ENCODE data around the gene EXOC3L1. TPM values are rescaled to one million over a fixed set of nuclear protein-coding genes. Genes with fewer than 3 reads are reported as not detected.
A peak's percentile ranks its signal among the peaks of the same experiment; 100 is the strongest.

EXOC3L1 gene
- polyA plus RNA-seq, 1 donor = 2.1 TPM

DNA sequence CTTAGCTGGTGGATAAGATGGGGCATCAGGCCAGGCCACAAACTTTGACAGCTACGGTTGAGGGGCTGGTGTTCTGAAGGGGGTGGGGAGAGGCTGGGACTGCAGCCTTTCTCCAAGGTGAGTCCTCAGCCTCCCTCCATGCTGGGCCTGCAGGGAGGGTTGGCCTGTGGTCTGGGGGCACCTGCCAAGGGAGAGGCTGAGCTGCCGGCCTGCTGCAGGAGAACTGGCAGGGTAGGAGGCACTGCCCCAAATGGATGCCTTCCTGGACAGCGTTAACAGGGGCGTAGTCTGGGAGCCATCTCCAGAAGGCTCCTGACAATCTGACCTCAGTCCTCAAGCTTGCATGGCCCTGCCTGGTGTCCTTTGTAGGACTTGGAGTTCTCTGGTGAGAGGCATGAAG is 14.1 kb upstream of the EXOC3L1 start:
- no CpG with 5 or more reads among the region's 4 CpGs for WGBS (ENCODE audit: insufficient coverage, low lambda C conversion rate)
- peaks cover 39% of the 10 kb centered on the region for H3K36me3 ChIP-seq (ENCODE audit: control insufficient read depth, insufficient read depth, low read length)
- no peaks in the 10 kb centered on the region for H3K27me3 ChIP-seq (ENCODE audit: control insufficient read depth, insufficient read depth, low read length)

DNA sequence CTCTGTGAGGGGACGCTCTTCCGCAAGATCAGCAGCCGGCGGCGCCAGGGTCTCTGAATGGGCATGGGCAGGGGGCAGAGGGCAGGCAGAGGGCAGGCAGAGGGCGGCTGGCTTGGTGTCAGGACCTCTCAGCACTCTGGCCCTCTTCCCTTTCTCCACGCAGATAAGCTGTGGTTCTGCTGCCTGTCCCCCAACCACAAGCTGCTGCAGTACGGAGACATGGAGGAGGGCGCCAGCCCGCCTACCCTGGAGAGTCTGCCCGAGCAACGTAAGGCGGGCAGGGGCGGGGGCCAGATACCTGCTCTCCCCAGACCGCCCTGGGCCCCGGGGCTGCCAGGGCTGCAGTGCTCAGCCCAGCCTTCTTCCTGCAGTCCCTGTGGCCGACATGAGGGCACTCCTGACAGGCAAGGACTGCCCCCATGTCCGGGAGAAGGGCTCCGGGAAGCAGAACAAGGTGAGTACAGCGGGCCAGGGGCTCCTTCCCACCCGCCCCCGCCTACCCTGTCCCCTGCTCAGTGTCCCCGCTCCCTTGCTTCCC is 13.1 kb upstream of the EXOC3L1 start:
- Histone ChIP-seq H3K27ac (ENCODE audit: low read length) (no peak overlapping the region), H3K36me3 (ENCODE audit: control insufficient read depth, insufficient read depth, low read length) (peaks cover 42% of the 10 kb centered on the region), H3K9me3 (ENCODE audit: control insufficient read depth, low read depth, low read length) (no peaks in the 10 kb centered on the region), H3K4me1 (ENCODE audit: control insufficient read depth, insufficient read depth, low read length) (peaks cover 12% of the 10 kb centered on the region), H3K4me3 (ENCODE audit: low read length) (no peak overlapping the region), H3K27me3 (ENCODE audit: control insufficient read depth, insufficient read depth, low read length) (no peaks in the 10 kb centered on the region)
- no CpG with 5 or more reads among the region's 23 CpGs for WGBS (ENCODE audit: insufficient coverage, low lambda C conversion rate)
- no peak for DNase-seq

More for the DNA sequence above, 14.1 kb upstream of the EXOC3L1 start:
- Histone ChIP-seq H3K4me1 (ENCODE audit: control insufficient read depth, insufficient read depth, low read length) (peaks cover 6% of the 10 kb centered on the region), H3K27ac (ENCODE audit: low read length) (no peak overlapping the region), H3K4me3 (ENCODE audit: low read length) (no peak overlapping the region), H3K9me3 (ENCODE audit: control insufficient read depth, low read depth, low read length) (no peaks in the 10 kb centered on the region)
- DNase-seq = no peak

DNA sequence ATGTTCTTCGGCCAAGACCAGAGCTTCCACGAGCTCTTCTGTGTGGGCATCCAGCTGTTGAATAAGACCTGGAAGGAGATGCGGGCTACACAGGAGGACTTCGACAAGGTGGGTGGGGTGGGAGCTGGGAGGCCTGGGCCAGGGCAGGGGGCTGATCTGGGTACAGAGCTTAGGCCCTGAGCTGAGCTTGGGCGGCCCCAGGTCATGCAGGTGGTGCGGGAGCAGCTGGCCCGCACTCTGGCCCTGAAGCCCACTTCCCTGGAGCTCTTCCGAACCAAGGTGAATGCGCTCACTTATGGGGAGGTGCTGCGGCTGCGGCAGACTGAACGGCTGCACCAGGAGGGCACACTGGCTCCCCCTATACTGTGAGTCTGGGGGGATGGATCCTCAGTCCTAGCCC is 12.5 kb upstream of the EXOC3L1 start:
- peaks cover 48% of the 10 kb centered on the region for H3K36me3 ChIP-seq (ENCODE audit: control insufficient read depth, insufficient read depth, low read length)
- H3K27me3 ChIP-seq (ENCODE audit: control insufficient read depth, insufficient read depth, low read length) = no peaks in the 10 kb centered on the region
- WGBS (ENCODE audit: insufficient coverage, low lambda C conversion rate) = no CpG with 5 or more reads among the region's 12 CpGs
- H3K9me3 ChIP-seq (ENCODE audit: control insufficient read depth, low read depth, low read length) = no peaks in the 10 kb centered on the region
- no peak for DNase-seq
- no peak overlapping the region for H3K27ac ChIP-seq (ENCODE audit: low read length)
- peaks cover 18% of the 10 kb centered on the region for H3K4me1 ChIP-seq (ENCODE audit: control insufficient read depth, insufficient read depth, low read length)
- no peak overlapping the region for H3K4me3 ChIP-seq (ENCODE audit: low read length)

DNA sequence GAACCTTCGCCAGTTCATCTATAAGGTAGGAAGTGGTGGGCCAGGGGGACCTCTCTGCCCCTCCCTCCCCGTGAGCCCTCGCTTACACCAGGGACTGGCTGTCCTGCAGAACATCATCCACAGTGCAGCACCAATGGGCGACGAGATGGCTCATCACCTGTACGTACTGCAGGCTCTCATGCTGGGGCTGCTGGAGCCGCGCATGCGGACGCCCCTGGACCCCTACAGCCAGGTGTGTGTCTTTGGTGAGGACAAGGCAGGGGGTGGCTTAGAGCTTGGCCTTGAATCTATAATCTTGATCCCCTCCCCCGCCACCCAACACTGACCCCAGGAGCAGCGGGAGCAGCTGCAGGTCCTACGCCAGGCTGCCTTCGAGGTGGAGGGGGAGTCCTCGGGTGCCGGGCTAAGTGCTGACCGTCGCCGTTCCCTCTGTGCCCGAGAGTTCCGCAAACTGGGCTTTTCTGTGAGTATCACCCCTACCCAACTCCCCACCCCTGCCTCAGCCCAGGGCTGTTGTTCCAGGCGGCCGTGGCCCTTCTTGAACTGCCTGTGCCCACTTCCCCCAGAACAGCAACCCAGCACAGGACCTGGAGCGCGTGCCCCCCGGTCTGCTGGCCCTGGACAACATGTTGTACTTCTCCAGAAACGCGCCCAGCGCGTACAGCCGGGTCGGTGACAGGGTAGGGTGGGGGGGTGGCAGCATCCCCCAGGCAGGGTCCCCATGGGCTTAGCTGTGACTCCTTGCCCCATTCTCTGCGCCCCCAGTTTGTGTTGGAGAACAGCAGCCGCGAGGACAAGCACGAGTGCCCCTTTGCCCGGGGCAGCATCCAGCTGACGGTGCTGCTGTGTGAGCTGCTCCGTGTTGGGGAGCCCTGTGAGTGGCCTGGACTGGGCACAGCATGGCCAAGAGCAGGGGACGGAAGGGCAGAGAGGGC is 11.7 kb upstream of the EXOC3L1 start:
- H3K27ac ChIP-seq (ENCODE audit: low read length) = no peak overlapping the region
- WGBS (ENCODE audit: insufficient coverage, low lambda C conversion rate) = no CpG with 5 or more reads among the region's 40 CpGs
- no peaks in the 10 kb centered on the region for H3K27me3 ChIP-seq (ENCODE audit: control insufficient read depth, insufficient read depth, low read length)
- peaks cover 55% of the 10 kb centered on the region for H3K36me3 ChIP-seq (ENCODE audit: control insufficient read depth, insufficient read depth, low read length)
- no peaks in the 10 kb centered on the region for H3K9me3 ChIP-seq (ENCODE audit: control insufficient read depth, low read depth, low read length)
- peaks cover 20% of the 10 kb centered on the region for H3K4me1 ChIP-seq (ENCODE audit: control insufficient read depth, insufficient read depth, low read length)
- no peak for DNase-seq
- H3K4me3 ChIP-seq (ENCODE audit: low read length) = no peak overlapping the region

DNA sequence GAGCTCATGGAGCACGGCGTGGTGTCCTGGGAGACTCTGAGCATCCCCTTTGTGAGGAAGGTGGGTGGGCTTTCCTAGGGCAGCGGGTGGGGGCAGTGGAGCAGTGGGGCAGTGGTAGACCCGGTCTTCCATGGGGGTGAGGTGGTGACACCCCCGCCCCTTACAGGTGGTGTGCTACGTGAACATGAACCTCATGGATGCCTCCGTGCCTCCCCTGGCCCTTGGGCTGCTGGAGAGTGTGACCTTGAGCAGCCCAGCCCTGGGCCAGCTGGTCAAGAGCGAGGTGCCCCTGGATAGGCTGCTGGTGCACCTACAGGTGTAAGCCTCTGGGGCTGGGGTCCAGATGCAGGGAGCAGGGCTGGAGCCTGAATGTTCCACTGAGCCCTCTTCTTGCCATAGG is 10.6 kb upstream of the EXOC3L1 start:
- H3K36me3 ChIP-seq (ENCODE audit: control insufficient read depth, insufficient read depth, low read length) = peaks cover 63% of the 10 kb centered on the region
- no CpG with 5 or more reads among the region's 8 CpGs for WGBS (ENCODE audit: insufficient coverage, low lambda C conversion rate)
- H3K9me3 ChIP-seq (ENCODE audit: control insufficient read depth, low read depth, low read length) = no peaks in the 10 kb centered on the region
- no peak overlapping the region for H3K27ac ChIP-seq (ENCODE audit: low read length)
- H3K27me3 ChIP-seq (ENCODE audit: control insufficient read depth, insufficient read depth, low read length) = no peaks in the 10 kb centered on the region
- DNase-seq = no peak
- no peak overlapping the region for H3K4me3 ChIP-seq (ENCODE audit: low read length)
- peaks cover 20% of the 10 kb centered on the region for H3K4me1 ChIP-seq (ENCODE audit: control insufficient read depth, insufficient read depth, low read length)

DNA sequence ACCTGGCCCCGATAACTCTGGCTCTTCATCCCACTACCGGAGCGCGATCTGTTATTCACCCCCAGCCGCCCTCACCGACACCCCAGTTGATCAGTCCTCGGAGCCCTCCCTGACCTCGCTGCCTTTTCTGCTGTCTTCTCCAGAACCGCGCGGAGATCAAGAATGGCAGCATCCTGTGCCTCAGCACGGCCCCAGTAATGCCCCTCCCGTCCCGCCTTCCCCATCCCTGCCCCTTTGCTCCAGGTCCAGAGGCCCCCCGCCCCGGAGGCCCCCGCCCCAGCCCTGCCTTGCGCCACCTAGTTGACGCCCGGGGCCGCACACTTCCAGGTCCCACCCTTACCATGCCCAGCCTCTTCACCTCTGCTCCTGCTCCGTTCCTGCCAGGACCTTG is 9.9 kb upstream of the EXOC3L1 start:
- Histone ChIP-seq H3K4me1 (ENCODE audit: control insufficient read depth, insufficient read depth, low read length) (peaks cover 20% of the 10 kb centered on the region), H3K4me3 (ENCODE audit: low read length) (peak overlapping the region; percentile 96), H3K27me3 (ENCODE audit: control insufficient read depth, insufficient read depth, low read length) (no peaks in the 10 kb centered on the region), H3K9me3 (ENCODE audit: control insufficient read depth, low read depth, low read length) (no peaks in the 10 kb centered on the region), H3K27ac (ENCODE audit: low read length) (peak overlapping the region; percentile 99), H3K36me3 (ENCODE audit: control insufficient read depth, insufficient read depth, low read length) (peaks cover 70% of the 10 kb centered on the region)
- peak in 1 of 2 donors; percentile 56 for DNase-seq
- 13% methylated on average over 3 of the region's 22 CpGs for WGBS (ENCODE audit: insufficient coverage, low lambda C conversion rate)

DNA sequence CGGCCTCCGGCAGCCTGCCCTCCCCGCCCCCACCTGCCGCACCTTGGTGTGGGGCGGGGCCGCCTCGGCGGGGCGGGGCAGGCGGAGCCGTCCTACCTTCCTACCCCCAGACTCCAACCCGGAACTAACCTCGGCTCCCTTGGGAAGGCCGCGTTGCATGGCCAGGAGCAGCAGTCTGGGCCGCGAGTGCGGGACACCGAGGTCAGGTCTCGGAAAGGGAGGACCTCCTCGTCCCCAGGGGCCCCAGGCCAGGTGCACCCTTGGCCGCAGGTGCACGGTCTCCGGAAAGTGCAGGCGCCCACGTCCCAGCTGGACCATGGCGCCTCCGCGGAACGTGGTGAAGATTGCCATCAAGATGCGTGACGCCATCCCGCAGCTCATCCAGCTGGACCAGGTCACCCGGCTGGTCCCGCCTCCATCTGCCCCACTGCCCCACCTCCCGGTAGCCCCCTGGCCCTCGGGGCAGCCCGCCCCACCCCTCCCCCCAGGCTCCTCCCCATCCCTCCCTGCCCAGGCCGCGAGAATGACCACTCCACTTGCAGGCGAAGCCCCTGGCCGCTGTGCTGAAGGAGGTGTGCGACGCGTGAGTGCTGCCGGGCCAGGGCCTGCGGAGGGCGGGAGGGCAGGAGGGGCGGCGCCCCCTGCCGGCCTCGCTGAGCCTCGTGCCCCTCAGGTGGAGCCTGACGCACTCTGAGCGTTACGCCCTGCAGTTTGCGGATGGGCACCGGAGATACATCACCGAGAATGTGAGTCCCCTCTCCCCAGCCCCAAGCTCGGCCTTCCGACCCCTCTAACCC is 9.3 kb upstream of the EXOC3L1 start, which contains the start of gene ELMO3:
TSS of gene ELMO3 (plus strand) at position 121 of the 797 bp plus-strand sequence. CDS start at position 317, 196 bp downstream.
- Histone ChIP-seq H3K36me3 (ENCODE audit: control insufficient read depth, insufficient read depth, low read length) (peaks cover 73% of the 10 kb centered on the region), H3K27ac (ENCODE audit: low read length) (peak within 1 kb of the TSS; percentile 99), H3K4me1 (ENCODE audit: control insufficient read depth, insufficient read depth, low read length) (peaks cover 20% of the 10 kb centered on the region), H3K4me3 (ENCODE audit: low read length) (peak within 1 kb of the TSS; percentile 96), H3K27me3 (ENCODE audit: control insufficient read depth, insufficient read depth, low read length) (no peaks in the 10 kb centered on the region), H3K9me3 (ENCODE audit: control insufficient read depth, low read depth, low read length) (no peaks in the 10 kb centered on the region)
- peak; percentile 83 to 91 for DNase-seq
- WGBS (ENCODE audit: insufficient coverage, low lambda C conversion rate) = no CpG with 5 or more reads among the region's 61 CpGs

DNA sequence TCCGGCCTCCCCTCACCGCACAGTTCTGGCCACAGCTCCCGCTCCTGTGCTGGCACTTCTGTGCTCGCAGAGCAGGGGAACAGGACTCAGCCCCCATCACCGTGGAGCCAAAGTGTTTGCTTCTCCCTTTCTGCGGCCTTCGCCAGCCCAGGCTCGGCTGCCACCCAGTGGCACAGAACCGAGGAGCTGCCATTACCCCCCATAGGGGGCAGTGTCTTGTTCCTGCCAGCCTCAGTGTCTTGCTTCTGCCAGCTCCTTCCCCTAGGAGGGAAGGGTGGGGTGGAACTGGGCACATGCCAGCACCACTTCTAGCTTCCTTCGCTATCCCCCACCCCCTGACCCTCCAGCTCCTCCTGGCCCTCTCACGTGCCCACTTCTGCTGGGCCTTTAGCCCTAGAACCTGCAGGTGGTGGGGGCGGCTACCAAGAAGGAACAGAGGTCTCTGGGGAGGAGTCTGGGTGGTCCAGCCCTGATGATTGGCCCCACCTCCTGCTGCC is 8.3 kb upstream of the EXOC3L1 start:
- DNase-seq = peak in 1 of 2 donors; percentile 63
- peaks cover 71% of the 10 kb centered on the region for H3K36me3 ChIP-seq (ENCODE audit: control insufficient read depth, insufficient read depth, low read length)
- no peaks in the 10 kb centered on the region for H3K27me3 ChIP-seq (ENCODE audit: control insufficient read depth, insufficient read depth, low read length)
- no peak overlapping the region for H3K4me3 ChIP-seq (ENCODE audit: low read length)
- WGBS (ENCODE audit: insufficient coverage, low lambda C conversion rate) = no CpG with 5 or more reads among the region's 12 CpGs
- H3K27ac ChIP-seq (ENCODE audit: low read length) = peak overlapping the region; percentile 99
- peaks cover 25% of the 10 kb centered on the region for H3K4me1 ChIP-seq (ENCODE audit: control insufficient read depth, insufficient read depth, low read length)
- no peaks in the 10 kb centered on the region for H3K9me3 ChIP-seq (ENCODE audit: control insufficient read depth, low read depth, low read length)

DNA sequence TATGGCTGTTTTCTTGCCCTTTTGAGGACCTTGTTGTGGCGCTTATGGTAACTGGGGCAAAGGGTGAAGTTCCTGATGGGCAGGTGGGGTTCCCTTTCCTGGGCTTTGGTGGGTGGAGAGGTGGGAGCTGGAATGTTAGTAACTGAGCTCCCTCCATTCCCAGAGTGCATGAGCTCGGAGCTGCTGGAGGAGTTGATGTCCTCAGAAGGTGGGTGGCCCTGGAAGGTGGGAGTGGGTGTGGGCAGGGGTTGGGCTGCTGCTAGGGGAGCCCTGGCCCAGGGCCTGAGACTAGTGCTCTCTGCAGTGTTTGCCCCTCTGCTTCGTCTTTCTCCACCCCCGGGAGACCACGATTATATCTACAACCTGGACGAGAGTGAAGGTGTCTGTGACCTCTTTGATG is 7.8 kb upstream of the EXOC3L1 start:
- Histone ChIP-seq H3K9me3 (ENCODE audit: control insufficient read depth, low read depth, low read length) (no peaks in the 10 kb centered on the region), H3K4me1 (ENCODE audit: control insufficient read depth, insufficient read depth, low read length) (peaks cover 31% of the 10 kb centered on the region), H3K4me3 (ENCODE audit: low read length) (no peak overlapping the region), H3K27ac (ENCODE audit: low read length) (peak overlapping the region; percentile 99), H3K27me3 (ENCODE audit: control insufficient read depth, insufficient read depth, low read length) (no peaks in the 10 kb centered on the region), H3K36me3 (ENCODE audit: control insufficient read depth, insufficient read depth, low read length) (peaks cover 69% of the 10 kb centered on the region)
- DNase-seq = no peak
- WGBS (ENCODE audit: insufficient coverage, low lambda C conversion rate) = no CpG with 5 or more reads among the region's 6 CpGs

DNA sequence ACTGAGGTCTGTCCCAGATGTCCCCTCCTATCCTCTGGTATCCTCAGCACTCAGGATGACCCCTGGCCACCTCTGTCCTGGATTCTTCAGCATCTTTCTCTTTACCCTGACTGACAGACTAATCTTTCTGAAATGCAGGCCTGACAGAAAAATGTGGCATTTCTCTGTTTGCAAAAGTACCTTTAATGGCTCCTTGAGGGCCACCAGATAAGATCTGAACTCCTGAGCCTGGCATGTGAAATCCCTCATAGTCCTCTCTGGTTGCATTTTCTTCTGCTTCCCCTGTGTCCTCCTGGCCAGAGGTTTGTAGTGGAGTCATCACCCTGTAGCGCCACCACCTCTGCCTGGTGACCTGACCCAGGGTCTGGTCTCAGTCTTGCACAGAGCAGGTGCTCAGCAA is 6.9 kb upstream of the EXOC3L1 start:
- no peak overlapping the region for H3K4me3 ChIP-seq (ENCODE audit: low read length)
- peaks cover 61% of the 10 kb centered on the region for H3K36me3 ChIP-seq (ENCODE audit: control insufficient read depth, insufficient read depth, low read length)
- WGBS (ENCODE audit: insufficient coverage, low lambda C conversion rate) = no CpG with 5 or more reads among the region's 1 CpG
- no peaks in the 10 kb centered on the region for H3K27me3 ChIP-seq (ENCODE audit: control insufficient read depth, insufficient read depth, low read length)
- H3K4me1 ChIP-seq (ENCODE audit: control insufficient read depth, insufficient read depth, low read length) = peaks cover 33% of the 10 kb centered on the region
- DNase-seq = no peak
- no peak overlapping the region for H3K27ac ChIP-seq (ENCODE audit: low read length)
- peaks cover 2% of the 10 kb centered on the region for H3K9me3 ChIP-seq (ENCODE audit: control insufficient read depth, low read depth, low read length)
